Measurements from ENCODE around the gene ABCC11.

ABCC11 gene

DNA sequence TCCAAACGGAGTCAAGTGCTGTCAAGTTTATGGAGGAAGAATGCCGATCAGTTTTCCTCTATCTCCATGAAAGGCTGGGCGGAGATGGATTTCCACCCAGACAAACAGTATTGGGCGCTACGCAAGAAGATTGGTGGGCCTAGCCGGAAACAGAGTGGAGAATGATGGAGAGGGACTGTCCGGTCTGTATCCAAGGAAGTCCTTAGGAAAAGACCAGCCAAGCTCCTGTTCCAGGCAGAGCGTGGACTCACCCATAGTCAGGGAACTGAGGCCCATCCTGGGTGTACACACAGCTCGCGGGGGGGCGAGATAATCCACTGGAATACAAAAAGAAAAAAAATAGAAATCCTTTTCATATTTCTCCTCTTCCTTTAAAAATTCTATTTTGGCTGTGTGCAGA, 90.0 kb downstream of the ABCC11 start:
- no peak for DNase-seq (ENCODE audit: low read depth)
- no peak for TF ChIP-seq CTCF (IDR thresholded peaks at IDR 0.05; ENCODE audit: low read length, missing control alignments)
- no peak overlapping the region for H3K4me3 ChIP-seq (replicated peaks; ENCODE audit: low read depth, low read length)

DNA sequence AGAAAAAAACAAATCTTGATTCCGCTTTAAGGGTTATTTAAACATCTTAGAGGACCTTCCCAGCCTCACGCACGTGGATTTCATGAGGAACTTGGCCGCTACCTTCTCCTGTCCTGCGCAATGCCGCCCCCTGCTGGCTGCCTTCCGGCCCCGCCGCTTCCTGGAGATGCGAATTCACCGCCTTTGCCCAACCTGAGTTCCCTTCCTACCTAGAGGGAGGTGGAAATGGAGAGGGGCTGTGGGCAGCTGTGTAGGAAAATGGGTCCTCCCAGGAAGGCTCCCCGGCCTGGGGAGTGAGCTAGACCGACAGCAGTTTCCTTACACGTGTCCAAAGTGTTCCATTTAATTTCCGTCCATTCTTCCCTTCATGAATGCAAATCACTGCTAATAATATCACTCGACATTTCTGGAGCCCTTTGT, 90.5 kb downstream of the ABCC11 start:
- DNase-seq (ENCODE audit: low read depth): peak; percentile 85
- peak; percentile 92 for TF ChIP-seq CTCF (IDR thresholded peaks at IDR 0.05; ENCODE audit: low read length, missing control alignments)
- no peak overlapping the region for H3K4me3 ChIP-seq (replicated peaks; ENCODE audit: low read depth, low read length)

DNA sequence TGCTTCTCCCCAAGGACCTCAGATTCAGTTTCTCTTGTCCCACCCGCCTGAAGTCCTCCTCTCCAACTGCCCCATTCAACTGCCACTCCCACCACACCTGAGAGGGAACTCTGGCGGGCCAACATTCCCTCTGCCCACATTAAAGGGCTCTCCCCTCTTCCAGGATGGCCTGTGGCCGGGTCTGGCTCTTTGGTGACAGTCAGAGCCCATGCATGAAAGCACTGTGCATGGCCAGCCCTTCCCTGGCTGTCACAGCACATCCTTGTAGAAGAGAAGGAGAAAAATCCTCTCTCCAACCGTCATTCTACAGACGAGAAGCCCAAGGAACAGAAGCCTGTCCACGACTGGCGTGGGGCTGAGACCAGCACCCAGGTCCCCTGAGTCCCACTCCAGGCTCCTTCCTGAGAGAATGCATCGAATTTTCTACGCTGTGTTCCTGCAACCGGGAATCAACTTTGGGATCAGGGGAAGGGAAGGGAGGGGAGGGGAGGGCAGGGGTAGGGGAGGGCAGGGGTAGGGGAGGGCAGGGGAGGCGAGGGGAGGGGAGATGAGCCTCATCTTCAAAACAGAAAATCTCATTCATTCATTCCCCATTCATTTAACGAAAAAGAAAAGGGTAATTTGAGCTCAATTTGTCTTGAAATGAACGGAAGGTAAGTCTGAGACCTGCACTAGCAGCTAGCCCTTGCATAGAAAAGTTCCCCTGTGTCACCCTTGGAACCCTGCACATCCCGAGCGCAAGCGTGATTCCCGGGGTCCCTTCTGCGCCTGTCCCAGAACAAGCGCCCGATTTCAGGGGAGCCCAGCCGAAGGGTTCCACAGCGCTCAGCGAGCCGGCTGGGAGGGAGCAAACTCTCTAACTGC, 91.2 kb downstream of the ABCC11 start, which contains the start of gene ABCC12:
Gene ABCC12, minus strand, starts transcription at position 68 of the 864 bp plus-strand sequence. CDS start 9,569 bp downstream, outside the sequence.
- TF ChIP-seq CTCF (IDR thresholded peaks at IDR 0.05; ENCODE audit: low read length, missing control alignments): no peak
- DNase-seq (ENCODE audit: low read depth): no peak
- no peak within 1 kb of the TSS for H3K4me3 ChIP-seq (replicated peaks; ENCODE audit: low read depth, low read length)

DNA sequence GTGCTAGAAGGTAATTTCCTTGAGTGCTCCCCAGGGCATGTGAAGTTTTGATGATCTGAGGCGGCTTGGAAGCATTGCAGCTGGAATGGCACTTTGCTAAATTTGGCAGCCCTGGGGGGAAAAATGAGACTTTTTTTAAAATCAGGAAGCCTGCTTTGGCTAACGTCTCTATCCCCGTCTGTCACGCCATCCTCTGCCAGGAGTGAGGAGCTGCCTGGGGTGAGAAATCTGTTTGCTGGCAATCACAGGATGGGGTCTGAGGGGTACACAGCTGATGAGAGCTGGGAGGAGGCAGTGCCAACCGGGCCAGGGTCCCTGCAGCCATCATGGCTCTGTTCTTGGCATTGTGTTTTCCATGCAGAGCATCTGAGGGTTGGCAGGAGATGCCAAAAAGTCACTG, 93.6 kb downstream of the ABCC11 start:
- TF ChIP-seq CTCF (IDR thresholded peaks at IDR 0.05; ENCODE audit: low read length, missing control alignments): no peak
- no peak overlapping the region for H3K4me3 ChIP-seq (replicated peaks; ENCODE audit: low read depth, low read length)
- no peak for DNase-seq (ENCODE audit: low read depth)

DNA sequence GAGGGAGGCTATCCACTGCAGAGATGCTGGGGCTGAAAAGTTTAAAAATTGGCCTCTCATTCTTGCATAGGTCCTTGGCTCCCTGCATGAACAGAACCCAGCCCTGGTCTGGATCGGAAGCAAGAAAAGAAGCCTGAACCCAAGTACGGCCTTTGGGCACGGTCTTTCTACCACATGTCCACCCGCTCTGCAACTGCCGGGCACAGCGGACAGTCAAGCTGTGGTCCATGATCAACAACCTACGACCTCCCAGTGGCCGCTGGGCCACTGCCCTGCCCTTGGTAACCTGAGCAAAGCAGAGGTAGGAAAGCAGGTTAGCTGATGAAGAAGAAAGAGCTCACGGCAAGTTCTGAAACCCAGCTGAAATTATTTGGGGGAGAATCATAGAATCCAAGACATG, 95.1 kb downstream of the ABCC11 start:
- H3K4me3 ChIP-seq (replicated peaks; ENCODE audit: low read depth, low read length): no peak overlapping the region
- DNase-seq (ENCODE audit: low read depth): no peak
- no peak for TF ChIP-seq CTCF (IDR thresholded peaks at IDR 0.05; ENCODE audit: low read length, missing control alignments)

DNA sequence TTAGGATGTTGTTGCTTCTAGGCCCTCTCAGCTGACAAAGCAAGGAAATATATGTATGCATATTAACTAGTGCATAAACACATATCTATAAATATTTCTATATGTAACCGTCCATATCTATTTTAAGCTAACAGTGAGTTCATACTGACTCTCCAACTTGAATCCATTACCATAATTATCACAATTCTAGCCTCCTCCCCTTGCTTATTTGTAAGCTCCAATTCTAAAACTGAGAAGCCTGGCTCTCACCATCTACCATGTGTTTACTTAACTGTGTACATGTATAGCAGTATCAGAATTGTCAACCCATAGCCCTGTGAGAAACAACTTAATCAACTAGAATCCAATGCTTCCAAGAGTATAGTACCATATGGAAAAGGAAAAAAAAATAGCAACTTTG, 96.6 kb downstream of the ABCC11 start:
- TF ChIP-seq CTCF (IDR thresholded peaks at IDR 0.05; ENCODE audit: low read length, missing control alignments): no peak
- no peak for DNase-seq (ENCODE audit: low read depth)
- H3K4me3 ChIP-seq (replicated peaks; ENCODE audit: low read depth, low read length): no peak overlapping the region

DNA sequence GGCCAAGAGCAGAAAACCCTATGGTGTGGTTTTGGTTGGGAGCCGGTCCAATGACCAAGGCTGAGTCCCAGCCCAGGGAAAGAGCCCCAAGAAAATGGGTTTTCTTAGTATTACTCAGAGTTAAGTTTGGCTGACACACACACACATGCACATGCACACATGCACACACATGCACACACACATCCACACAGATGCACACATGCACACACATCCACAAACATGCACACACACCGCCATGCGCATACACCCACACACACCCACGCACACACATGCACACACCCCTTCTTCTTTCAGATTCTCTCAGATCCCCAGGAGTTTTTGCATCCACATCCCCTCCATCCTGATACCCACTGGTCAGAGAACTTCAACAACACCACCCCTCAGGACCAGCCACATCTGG, 100.6 kb downstream of the ABCC11 start:
- DNase-seq (ENCODE audit: low read depth): no peak
- H3K4me3 ChIP-seq (replicated peaks; ENCODE audit: low read depth, low read length): no peak overlapping the region
- no peak for TF ChIP-seq CTCF (IDR thresholded peaks at IDR 0.05; ENCODE audit: low read length, missing control alignments)
